Non-pigmented ciliary epithelial cell (primary cell): ENCODE results near the gene EEFSEC.
"Not testable (repeated sequence)": the region's sequence is repeated elsewhere in the genome, so short reads cannot be mapped to it uniquely, and the experiment has no call there.

Experiments
- DNase-seq: peaks from one replicate; pipeline ENCODE4 v3.0.0-alpha.2; 2010; ENCODE audit warnings: low read depth

The EEFSEC gene

GRCh38 chr3:128154354-128154753 lies 1.1 kb downstream of the EEFSEC start:
- not testable (repeated sequence) for DNase-seq

GRCh38 chr3:128155616-128156360 lies 2.5 kb downstream of the EEFSEC start:
- no peak for DNase-seq

- DNase-seq = no peak
Observed at GRCh38 chr3:128160661-128161060, 7.4 kb downstream of the EEFSEC start.

- DNase-seq = no peak
Observed at GRCh38 chr3:128163432-128163831, 10.2 kb downstream of the EEFSEC start.

- no peak for DNase-seq
Observed at GRCh38 chr3:128166971-128167453, 13.7 kb downstream of the EEFSEC start.

GRCh38 chr3:128167646-128167972 lies 14.3 kb downstream of the EEFSEC start:
- DNase-seq = no peak

- no peak for DNase-seq
Observed at GRCh38 chr3:128167973-128168674, 14.8 kb downstream of the EEFSEC start.

- no peak for DNase-seq
Observed at GRCh38 chr3:128168836-128169235, 15.6 kb downstream of the EEFSEC start.

- DNase-seq = no peak
Observed at GRCh38 chr3:128170866-128171516, 17.7 kb downstream of the EEFSEC start.

GRCh38 chr3:128173200-128173599 lies 19.9 kb downstream of the EEFSEC start:
- no peak for DNase-seq

- DNase-seq = no peak
Observed at GRCh38 chr3:128173849-128174248, 20.6 kb downstream of the EEFSEC start.

- no peak for DNase-seq
Observed at GRCh38 chr3:128174675-128175590, 21.7 kb downstream of the EEFSEC start.

GRCh38 chr3:128175768-128176167 lies 22.5 kb downstream of the EEFSEC start:
- DNase-seq = no peak

- no peak for DNase-seq
Observed at GRCh38 chr3:128176276-128176833, 23.1 kb downstream of the EEFSEC start.

GRCh38 chr3:128177865-128178264 lies 24.6 kb downstream of the EEFSEC start:
- DNase-seq = no peak

- no peak for DNase-seq
Observed at GRCh38 chr3:128178782-128179483, 25.7 kb downstream of the EEFSEC start.

- DNase-seq = no peak
Observed at GRCh38 chr3:128179484-128179819, 26.2 kb downstream of the EEFSEC start.

- DNase-seq = no peak
Observed at GRCh38 chr3:128180436-128180835, 27.2 kb downstream of the EEFSEC start.

GRCh38 chr3:128180913-128181312 lies 27.6 kb downstream of the EEFSEC start:
- no peak for DNase-seq

- no peak for DNase-seq
Observed at GRCh38 chr3:128182656-128183055, 29.4 kb downstream of the EEFSEC start.
